Activated CD4-positive, alpha-beta T cell treated with anti-CD3 and anti-CD28 coated beads, Interleukin-2, Interleukin-4, amounts not matched to agents 100 ng/mL and 50 ng/mL, durations not matched to agents 16 hours and 8 hours (primary cell): ENCODE results near the gene COX10.
"Not testable (repeated sequence)": the region's sequence is repeated elsewhere in the genome, so short reads cannot be mapped to it uniquely, and the experiment has no call there.

Source experiments
- DNase-seq: peaks from one replicate; pipeline ENCODE4 v3.0.0-alpha.2; 2020; ENCODE audit warnings: low spot score

The COX10 gene

DNA sequence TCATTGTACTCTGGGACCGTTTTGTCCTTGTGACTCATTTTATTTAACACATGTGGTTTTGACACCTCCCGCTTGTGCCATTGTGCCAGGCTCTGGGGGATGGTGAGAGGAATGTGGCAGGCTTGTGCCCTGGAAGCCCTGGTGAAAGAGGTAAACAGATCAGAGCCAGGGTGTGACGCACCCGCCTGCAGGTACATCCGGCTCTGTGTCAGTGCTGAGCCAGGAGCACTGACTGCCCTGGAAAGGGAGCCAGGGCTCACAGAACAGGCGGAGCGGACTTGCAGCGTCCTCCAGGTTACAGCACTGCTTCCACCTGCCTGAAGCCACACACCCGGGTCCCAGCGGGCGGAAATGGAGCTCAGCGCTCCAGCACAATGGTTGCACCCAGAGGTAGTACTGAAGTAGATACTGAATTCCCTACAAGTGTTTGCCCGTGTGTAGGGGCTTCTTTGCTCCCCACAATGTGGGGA lies 136.7 kb downstream of the COX10 start:
- DNase-seq = peak; percentile 86

DNA sequence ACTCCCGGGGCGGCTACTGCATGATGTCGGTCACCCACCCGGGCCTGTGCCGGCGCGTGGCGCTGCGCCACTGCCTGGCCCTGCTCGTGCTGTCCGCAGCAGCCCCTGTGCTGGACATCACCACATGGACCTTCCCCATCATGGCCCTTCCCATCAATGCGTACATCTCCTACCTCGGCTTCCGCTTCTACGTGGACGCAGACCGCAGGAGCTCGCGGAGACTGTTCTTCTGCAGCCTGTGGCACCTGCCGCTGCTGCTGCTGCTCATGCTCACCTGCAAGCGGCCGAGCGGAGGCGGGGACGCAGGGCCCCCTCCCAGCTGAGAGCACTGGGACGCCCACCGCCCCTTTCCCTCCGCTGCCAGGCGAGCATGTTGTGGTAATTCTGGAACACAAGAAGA lies 137.6 kb downstream of the COX10 start:
- no peak for DNase-seq

DNA sequence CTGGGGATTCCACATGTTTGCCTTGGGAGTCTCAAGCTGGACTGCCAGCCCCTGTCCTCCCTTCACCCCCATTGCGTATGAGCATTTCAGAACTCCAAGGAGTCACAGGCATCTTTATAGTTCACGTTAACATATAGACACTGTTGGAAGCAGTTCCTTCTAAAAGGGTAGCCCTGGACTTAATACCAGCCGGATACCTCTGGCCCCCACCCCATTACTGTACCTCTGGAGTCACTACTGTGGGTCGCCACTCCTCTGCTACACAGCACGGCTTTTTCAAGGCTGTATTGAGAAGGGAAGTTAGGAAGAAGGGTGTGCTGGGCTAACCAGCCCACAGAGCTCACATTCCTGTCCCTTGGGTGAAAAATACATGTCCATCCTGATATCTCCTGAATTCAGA lies 138.5 kb downstream of the COX10 start:
- DNase-seq = no peak

DNA sequence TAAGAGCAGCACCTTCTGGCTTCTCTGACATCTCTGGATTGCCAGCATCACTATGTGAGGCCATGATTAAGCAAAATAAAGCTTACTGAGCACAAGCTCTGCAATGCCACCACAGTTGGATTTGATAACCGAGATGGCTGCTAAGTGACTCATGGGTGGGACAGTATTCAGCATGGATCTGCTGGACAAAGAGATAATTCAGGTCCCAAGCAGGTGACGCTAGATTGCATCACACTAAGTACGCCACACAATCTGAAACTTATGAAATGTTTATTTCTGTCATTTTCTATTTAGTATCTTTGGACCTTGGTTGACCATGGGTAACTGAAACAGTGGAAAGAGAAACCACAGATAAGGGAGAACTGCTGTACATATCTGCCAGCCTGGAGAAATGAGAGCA lies 139.9 kb downstream of the COX10 start:
- no peak for DNase-seq

DNA sequence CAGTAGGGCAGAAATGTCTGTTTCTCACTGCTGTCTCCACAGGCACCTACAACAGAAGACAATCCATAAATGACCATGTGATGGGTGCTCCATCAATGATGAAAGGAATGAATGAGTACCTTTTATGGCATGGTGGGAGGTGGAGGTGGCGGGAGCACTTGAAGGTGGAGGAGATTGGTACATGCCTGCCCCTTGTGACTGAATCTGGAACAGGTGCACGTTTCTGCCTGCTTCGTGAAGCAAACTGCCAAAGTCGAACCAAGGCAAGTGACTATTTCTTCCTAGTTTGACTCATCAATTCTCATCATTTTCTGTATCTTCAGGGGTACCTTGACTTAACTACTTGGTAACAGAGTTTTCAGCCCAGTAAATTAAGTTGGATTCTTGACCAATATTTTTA lies 141.9 kb downstream of the COX10 start:
- no peak for DNase-seq

DNA sequence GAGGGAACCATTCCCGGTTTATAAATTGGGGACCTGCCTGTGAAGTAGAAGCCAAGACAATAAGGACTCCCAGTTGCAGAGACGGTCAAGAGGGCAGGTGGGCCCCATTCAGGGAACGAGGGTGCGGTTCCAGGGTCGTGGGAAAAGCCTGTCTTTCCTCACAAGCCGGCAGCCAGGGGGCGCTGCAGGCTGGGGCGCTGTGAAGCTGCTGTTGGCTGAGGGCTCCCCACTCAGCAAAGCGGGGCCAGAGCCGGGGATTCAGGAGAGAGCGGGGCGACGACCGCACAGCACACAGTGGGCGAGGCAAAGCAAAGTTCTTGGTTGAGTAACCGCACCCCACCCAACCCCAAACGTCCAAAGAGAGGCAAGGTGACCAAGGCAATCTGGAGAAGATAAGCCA lies 142.5 kb downstream of the COX10 start:
- DNase-seq = no peak

DNA sequence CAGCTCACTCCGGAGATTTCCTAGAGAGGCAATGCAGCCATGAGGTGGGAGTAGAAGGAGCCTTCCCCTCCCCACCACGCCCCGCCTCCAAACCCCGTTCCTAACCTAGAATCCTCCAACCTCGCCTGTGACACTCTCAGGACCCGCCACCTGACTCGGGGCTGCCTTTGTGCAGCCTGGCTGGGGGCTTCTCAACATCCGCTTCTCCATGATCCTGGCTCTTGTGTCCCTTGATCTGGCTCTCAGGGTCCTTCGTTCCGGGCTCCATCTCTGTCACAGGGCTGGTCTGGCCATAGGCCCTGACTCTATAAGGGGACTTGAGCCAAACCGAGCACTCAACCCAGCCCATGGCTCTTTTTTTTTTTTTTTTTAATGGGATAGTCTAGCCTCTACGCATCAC lies 143.1 kb downstream of the COX10 start:
- DNase-seq = no peak

DNA sequence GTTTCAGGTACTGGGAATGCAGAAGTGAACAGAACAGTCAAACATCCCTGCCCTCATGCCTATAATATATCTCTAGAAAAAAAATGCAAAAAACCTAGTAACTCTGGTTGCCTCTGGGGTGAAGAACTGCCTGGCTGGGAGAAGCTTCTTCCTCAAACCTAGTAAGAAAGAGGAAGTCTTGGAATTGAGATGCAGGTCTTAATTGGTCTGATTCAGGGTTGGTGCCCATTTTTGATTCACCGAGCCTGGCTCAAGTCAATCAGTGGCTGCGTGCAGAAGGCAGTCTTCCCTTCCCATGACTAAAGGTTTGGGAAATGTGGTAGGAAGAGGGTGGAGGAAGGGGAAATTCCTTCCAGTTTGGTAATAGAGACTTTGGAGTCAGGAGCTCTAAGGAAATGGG lies 145.0 kb downstream of the COX10 start:
- DNase-seq = no peak

DNA sequence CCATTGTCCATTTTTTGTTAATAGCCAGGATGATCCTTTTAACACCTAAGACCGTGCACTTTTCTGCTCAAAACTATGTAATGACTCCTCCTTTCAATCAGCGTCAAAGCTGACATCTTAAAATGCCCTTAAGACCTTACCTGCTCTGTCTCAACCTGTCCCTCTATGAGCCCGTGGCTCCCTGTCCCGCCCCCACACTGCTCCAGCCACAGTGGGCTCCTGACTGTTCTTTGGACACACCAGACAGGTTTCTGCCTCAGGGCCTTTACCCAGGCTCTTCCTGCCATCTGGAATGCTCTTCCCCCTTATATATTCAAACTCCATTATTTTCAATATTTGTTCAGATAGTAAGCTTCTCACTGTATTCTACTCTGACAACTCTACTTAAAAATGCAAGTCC lies 153.3 kb downstream of the COX10 start:
- DNase-seq = no peak

DNA sequence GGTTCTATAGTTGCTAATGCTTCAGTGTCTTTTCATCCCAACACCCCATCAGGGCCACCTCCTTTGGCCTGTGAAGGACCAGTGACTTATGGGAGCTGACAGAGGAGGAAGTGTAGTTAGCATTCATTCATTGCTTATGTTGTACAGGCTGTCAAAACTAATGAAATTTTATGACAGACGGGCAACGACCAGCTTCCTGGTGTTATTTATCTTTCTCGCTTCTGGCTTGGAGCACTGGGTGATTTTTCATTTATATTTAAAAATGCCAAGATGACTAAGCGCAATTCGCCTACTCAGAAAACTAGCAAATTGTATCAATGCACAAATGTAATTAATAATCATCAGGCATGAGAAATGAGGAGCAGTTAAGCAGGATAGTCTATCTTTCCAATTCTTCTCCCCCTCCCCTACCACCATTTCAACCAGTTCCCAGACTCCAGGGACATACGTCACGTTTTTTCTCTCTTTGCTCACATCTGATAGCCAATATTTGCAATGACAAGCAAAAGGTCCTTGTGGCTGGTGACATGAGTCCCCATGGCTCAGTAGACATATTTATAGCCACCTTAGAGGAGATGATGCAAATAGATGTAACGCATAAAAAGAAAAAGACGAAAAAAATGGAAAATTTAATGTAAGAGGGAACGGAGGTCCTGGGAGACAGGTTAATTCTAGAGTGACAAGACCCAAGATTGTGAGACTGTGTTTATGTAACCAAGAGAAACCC lies 156.1 kb downstream of the COX10 start:
- DNase-seq = no peak

DNA sequence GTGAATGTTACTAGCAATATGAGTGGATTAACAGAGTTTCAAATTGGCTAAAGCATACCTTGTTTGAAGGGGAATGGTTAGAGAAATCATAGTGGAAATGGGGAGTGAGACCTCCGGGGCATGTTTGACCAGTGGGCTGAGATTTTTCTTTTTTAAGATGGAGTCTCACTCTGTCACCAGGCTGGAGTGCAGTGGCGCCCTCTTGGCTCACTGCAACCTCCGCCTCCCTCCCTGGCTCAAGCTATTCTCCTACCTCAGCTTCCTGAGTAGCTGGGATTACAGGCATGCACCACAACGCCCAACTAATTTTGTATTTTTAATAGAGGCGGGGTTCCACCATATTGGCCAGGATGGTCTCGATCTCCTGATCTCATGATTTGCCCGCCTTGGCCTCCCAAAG lies 157.7 kb downstream of the COX10 start:
- no peak for DNase-seq

DNA sequence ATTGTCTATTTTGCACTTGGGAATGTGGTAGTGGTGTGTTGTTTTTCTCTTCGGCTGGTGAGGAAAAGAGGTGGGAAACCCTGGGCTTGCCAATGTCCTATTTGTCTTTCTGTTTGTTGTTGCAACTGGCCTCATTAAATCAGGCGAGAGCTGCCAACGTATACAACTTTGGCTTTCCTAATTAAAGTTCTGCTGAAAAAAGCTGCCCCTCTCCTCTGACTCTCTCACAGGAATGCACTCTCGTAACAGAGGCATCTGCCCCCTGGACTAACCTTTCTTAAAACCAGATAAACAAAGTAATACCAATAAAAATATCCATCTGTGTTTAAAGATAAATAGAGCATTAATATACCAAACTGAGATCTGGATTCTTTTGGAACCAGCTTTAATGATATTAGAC lies 159.6 kb downstream of the COX10 start:
- DNase-seq = no peak

DNA sequence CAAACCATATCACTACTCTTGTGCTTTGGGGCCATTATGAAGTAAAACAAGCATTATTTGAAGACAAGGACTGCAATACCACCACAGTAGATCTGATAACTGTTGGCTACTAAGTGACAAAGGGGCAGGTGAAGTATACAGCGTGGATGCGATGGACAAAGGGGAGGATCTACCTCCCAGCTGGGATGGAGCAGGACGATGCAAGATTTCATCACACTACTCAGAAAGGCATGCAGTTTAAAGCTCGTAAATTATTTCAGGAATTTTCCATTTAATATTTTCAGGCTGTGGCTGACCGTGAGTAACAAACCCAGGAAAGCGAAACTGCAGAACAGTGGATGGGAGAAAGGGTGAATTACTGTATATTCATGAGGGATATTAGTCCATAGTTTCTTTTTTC lies 161.9 kb downstream of the COX10 start:
- DNase-seq = not testable (repeated sequence)

DNA sequence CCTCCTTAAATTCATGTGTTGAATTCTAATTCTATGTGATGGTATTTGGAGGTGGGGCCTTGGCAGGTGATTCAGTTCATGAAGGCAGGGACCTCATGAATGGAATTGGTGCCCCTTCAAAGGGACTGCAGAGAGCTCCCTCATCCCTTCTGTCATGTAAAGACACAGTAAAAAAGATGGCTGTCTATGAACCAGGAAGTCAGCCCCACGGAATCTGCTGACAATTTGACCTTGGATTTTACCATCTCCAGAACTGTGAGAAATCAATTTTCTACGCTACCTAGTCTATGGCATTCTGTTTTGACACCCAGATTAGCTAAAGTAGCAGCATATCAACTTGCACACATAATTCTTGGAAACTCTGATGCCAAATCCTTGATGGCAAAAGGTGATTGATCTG lies 165.7 kb downstream of the COX10 start:
- DNase-seq = not testable (repeated sequence)

DNA sequence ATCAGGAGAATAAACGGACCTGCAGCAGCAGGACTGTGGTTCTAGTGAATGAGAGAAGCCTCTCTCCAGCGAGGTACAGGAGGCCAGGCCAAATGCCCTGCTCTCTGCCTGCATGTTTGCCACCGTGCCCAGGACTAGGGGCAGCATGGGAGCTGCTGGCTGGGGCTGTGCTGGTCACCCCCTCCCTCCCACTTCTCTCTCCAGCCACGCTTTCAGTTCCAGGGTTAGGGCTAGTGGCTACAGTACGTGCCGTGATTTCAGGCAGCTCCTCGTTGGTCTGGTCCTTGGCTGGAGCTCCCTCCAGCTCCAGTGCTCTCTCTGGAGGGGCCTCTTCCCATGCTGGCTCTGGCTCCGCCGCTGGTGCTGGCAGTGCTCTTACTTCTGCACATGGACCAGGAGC lies 166.7 kb downstream of the COX10 start:
- DNase-seq = not testable (repeated sequence)

DNA sequence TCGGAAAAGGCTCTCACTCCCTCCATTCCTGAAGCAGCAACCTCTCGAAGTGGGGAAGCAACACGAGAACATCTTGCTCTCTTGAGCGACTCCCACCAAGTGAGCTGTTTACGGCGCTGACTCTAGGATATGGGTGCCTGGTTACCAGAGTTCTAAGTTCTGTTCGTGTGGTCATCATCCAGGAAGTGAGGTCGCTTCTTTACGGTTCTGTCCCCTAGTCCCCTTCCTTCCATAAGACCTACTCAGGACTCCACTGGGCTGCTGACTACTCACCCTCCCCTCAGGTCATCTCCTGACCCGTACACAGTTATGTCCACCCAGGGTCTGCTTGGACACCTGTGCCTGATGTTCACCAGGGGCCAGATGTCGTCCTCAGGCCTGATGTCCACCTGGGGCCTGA lies 167.5 kb downstream of the COX10 start, which contains the start of gene CDRT15:
CDRT15 (minus strand) TSS at position 101 of the 400 bp plus-strand sequence; CDS start at position 72, 29 bp downstream.
- DNase-seq = not testable (repeated sequence)

DNA sequence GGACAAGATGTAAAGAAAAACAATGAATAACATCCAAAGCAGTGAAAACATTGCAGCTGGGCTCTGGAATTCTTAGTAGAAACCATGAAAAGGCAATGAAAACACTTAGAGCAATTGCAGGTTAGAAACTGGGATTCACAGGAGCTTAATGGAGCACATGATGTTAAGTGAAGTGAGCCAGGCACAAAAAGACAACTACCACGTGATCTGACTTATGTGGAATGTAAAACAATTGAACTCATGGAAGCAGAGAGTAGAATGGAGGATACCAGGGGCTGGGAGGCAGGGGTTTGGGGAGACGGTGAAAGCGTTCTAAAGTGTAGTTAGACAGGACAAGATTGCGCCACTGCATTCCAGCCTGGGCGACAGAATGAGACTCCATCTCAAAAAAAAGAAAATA lies 170.0 kb downstream of the COX10 start:
- DNase-seq = not testable (repeated sequence)

DNA sequence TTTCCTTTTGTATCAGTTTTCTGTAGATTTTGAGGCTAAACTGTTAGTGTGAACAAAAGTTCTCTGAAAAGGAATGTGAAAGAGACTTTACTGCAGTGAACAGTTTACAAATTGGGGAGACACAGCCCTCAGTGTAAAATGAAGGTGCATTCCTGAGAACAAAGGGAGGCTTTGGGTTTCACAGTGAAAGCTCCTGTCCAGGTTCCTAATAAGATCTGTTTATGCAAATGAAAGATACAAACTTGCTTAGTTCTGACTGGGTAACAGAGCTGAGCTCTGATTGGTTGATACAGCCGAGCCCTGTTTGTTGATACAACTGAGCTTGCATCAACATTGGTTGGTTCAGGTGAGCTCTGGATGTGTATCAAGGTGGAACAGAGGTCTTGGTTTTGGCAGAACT lies 175.7 kb downstream of the COX10 start:
- no peak for DNase-seq

DNA sequence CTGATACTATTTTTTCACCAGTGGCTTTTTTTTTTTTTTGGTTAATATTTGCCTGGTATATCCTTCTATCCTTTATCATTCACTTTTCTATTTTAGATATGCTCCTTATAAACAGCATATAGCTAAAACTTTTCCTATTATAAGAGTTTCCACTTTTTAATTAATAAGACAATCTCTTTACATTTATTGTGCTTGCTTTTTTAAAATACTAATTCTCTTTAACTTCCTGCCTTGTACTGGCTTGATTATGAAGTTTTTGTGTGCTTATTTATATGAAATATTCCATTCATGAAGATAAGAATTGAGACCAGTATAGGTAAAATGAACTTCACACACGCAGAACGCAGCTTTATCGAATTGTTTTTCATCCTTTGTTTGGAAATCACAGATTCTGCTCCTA lies 176.3 kb downstream of the COX10 start:
- DNase-seq = no peak
